Astrocyte (in vitro differentiated cells and primary cell): Measurements from ENCODE around the gene ABCA5. TPM values are rescaled to one million over a fixed set of nuclear protein-coding genes. Genes with fewer than 3 reads are reported as not detected.

Experiments used
- DNase-seq: peaks from one replicate; pipeline ENCODE4 v3.0.0-alpha.2; 2010; ENCODE audit warnings: low read depth
- FAIRE-seq: peaks from 2 replicates; lab custom pipeline; 2011; peaks lifted over from hg19 to GRCh38; lab: Jason Lieb, UNC
- H2AFZ ChIP-seq: 2 replicates; pipeline ENCODE4 v1.6.0; 2012; ENCODE audit warnings: low read depth, low read length, inconsistent platforms
- H3K27ac ChIP-seq: 2 replicates; pipeline ENCODE4 v1.5.1; 2011; ENCODE audit warnings: low read depth, low read length, inconsistent platforms
- H3K27me3 ChIP-seq: 2 replicates; pipeline ENCODE4 v1.6.0; 2011; ENCODE audit warnings: low read length, inconsistent platforms; ENCODE audit not compliant: insufficient read depth
- H3K36me3 ChIP-seq: 2 replicates; pipeline ENCODE4 v1.5.1; 2011; ENCODE audit warnings: low read length, inconsistent platforms; ENCODE audit not compliant: insufficient read depth
- H3K4me1 ChIP-seq: 2 replicates; pipeline ENCODE4 v1.5.1; 2011; ENCODE audit warnings: low read length, inconsistent platforms; ENCODE audit not compliant: insufficient read depth
- H3K4me2 ChIP-seq: 2 replicates; pipeline ENCODE4 v1.6.0; 2012; ENCODE audit warnings: low read length, inconsistent platforms
- H3K4me3 ChIP-seq: 2 replicates; pipeline ENCODE4 v1.5.1; 2011; ENCODE audit warnings: low read depth, mild to moderate bottlenecking, low read length, inconsistent platforms; ENCODE audit not compliant: insufficient read depth
- H3K79me2 ChIP-seq: 2 replicates; pipeline ENCODE4 v1.6.0; 2012; ENCODE audit warnings: mild to moderate bottlenecking, low read length, inconsistent platforms; ENCODE audit not compliant: insufficient read depth
- H3K9ac ChIP-seq: 2 replicates; pipeline ENCODE4 v1.6.0; 2012; ENCODE audit warnings: mild to moderate bottlenecking, low read length, inconsistent platforms
- H3K9me3 ChIP-seq: 2 replicates; pipeline ENCODE4 v1.5.1; 2012; ENCODE audit warnings: low read depth, mild to moderate bottlenecking, low read length, inconsistent platforms; ENCODE audit not compliant: insufficient read depth
- H4K20me1 ChIP-seq: 2 replicates; pipeline ENCODE4 v1.6.0; 2012; ENCODE audit warnings: low read length, inconsistent platforms; ENCODE audit not compliant: insufficient read depth
- H3K27ac Mint-ChIP-seq: one replicate; pipeline ENCODE4 v1.8.0; 2021; ENCODE audit warnings: mild to moderate bottlenecking, mixed read lengths; ENCODE audit not compliant: unreplicated experiment
- H3K27me3 Mint-ChIP-seq: one replicate; pipeline ENCODE4 v1.8.0; 2021; ENCODE audit warnings: low read depth, mixed read lengths; ENCODE audit not compliant: unreplicated experiment
- H3K36me3 Mint-ChIP-seq: one replicate; pipeline ENCODE4 v1.8.0; 2021; ENCODE audit warnings: low read depth, mixed read lengths; ENCODE audit not compliant: unreplicated experiment
- H3K4me1 Mint-ChIP-seq: one replicate; pipeline ENCODE4 v1.8.0; 2021; ENCODE audit warnings: low read depth, mixed read lengths; ENCODE audit not compliant: unreplicated experiment
- H3K4me3 Mint-ChIP-seq: one replicate; pipeline ENCODE4 v1.8.0; 2021; ENCODE audit warnings: mild to moderate bottlenecking, moderate library complexity, mixed read lengths; ENCODE audit not compliant: unreplicated experiment
- H3K9me3 Mint-ChIP-seq: one replicate; pipeline ENCODE4 v1.8.0; 2021; ENCODE audit warnings: mild to moderate bottlenecking, mixed read lengths; ENCODE audit not compliant: unreplicated experiment
- EZH2 ChIP-seq: IDR thresholded peaks from 2 replicates; pipeline ENCODE4 v1.6.1; 2012; ENCODE audit warnings: mild to moderate bottlenecking, low read length, inconsistent platforms; ENCODE audit not compliant: insufficient read depth
- total RNA-seq: library from RNA; stranded (reverse); gene quantifications from 2 replicates; pipeline ENCODE4 v1.2.1, GENCODE V29; 2021
- TF ChIP-seq, protein P1 (sequence below): IDR thresholded peaks from 2 replicates; pipeline ENCODE4 v1.5.1; 2011; ENCODE audit warnings: low read depth, mild to moderate bottlenecking, inconsistent platforms, low read length, moderate library complexity; ENCODE audit not compliant: insufficient read depth

ABCA5 gene
- total RNA-seq, 1 donor from 2014 or later: 2.6 TPM

DNA sequence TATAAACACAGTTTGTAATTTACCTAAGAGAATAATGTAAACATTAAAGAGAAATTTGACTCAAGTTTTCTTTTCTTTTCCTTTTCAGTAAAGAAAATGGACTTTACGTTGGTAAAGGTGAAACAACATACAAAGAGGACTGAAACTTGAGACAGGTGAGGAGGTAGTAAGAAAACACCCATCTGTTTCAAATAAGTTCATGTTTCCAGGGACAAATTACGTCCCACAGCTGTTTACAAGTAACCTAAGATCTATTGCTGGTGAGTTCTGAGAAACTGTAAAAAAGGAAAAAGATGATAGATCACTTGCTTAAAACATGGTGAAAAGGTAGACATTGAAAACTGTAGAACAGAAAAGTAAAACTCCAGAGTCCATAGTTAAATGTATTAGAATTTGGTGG is 4.8 kb upstream of the ABCA5 start:
- no peak overlapping the region for H3K4me2 ChIP-seq
- no peak for FAIRE-seq
- peaks cover 4% of the 10 kb centered on the region for H3K27me3 Mint-ChIP-seq
- no peaks in the 10 kb centered on the region for H3K9me3 Mint-ChIP-seq
- no peak overlapping the region for H3K27ac Mint-ChIP-seq
- TF ChIP-seq EZH2: no peak
- no peak for DNase-seq
- H3K36me3 ChIP-seq: no peaks in the 10 kb centered on the region
- no peaks in the 10 kb centered on the region for H3K36me3 Mint-ChIP-seq
- H3K4me3 Mint-ChIP-seq: no peak overlapping the region
- no peak overlapping the region for H3K27ac ChIP-seq
- H3K4me1 ChIP-seq: no peaks in the 10 kb centered on the region
- no peak overlapping the region for H3K9ac ChIP-seq
- no peak overlapping the region for H2AFZ ChIP-seq
- H3K4me1 Mint-ChIP-seq: no peaks in the 10 kb centered on the region
- H3K79me2 ChIP-seq: no peaks in the 10 kb centered on the region
- no peaks in the 10 kb centered on the region for H4K20me1 ChIP-seq
- no peaks in the 10 kb centered on the region for H3K27me3 ChIP-seq
- H3K4me3 ChIP-seq: no peak overlapping the region
- H3K9me3 ChIP-seq: no peaks in the 10 kb centered on the region

DNA sequence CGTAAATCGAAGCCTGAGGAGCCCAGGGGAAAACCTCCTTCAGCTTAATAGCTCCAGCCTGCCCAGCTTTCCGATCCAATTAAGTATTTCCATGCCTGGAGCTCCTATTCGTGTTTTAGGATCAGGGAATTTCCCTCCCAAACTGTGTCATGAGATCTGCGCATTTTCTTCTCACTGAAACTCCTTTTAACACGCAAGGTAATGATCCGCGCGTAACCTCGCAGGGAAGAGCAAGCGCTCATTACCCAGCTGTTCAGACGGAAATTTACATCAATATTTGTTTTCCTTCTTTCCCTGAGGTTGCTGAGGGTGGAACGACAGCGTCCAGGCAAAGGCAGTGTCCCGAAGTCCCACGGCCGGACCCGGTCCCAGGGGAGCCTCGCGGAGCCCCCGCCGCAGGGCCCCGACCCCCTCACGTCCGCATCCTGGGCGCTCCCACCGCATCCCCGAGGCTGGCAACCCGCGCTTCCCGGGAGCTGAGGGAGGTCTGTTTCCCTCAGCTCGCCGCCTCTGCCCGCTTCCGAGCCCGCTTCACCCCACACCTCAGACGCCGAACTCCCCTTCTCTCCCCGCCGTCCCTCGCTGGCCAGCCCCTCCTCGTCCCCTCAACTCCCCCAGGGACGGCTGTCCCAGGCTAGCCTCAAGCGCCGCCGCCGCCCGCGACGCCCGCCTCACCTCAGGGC is 415 bp downstream of the ABCA5 start:
- FAIRE-seq (no peak), DNase-seq (peak; percentile 26)
- H3K4me1 ChIP-seq: peaks cover 7% of the 10 kb centered on the region
- H3K27ac ChIP-seq: peak overlapping the region; percentile 5
- no peaks in the 10 kb centered on the region for H3K36me3 ChIP-seq
- H3K27ac Mint-ChIP-seq: peak overlapping the region; percentile 82
- peaks cover 3% of the 10 kb centered on the region for H3K4me1 Mint-ChIP-seq
- H3K4me3 Mint-ChIP-seq: peak overlapping the region; percentile 90
- no peaks in the 10 kb centered on the region for H3K79me2 ChIP-seq
- peak overlapping the region; percentile 72 for H3K4me3 ChIP-seq
- peak overlapping the region; percentile 75 for H3K9ac ChIP-seq
- H3K27me3 ChIP-seq: no peaks in the 10 kb centered on the region
- TF ChIP-seq, protein P1, sequence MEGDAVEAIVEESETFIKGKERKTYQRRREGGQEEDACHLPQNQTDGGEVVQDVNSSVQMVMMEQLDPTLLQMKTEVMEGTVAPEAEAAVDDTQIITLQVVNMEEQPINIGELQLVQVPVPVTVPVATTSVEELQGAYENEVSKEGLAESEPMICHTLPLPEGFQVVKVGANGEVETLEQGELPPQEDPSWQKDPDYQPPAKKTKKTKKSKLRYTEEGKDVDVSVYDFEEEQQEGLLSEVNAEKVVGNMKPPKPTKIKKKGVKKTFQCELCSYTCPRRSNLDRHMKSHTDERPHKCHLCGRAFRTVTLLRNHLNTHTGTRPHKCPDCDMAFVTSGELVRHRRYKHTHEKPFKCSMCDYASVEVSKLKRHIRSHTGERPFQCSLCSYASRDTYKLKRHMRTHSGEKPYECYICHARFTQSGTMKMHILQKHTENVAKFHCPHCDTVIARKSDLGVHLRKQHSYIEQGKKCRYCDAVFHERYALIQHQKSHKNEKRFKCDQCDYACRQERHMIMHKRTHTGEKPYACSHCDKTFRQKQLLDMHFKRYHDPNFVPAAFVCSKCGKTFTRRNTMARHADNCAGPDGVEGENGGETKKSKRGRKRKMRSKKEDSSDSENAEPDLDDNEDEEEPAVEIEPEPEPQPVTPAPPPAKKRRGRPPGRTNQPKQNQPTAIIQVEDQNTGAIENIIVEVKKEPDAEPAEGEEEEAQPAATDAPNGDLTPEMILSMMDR: no peak
- TF ChIP-seq EZH2: no peak
- peaks cover 13% of the 10 kb centered on the region for H3K27me3 Mint-ChIP-seq
- H2AFZ ChIP-seq: peak overlapping the region; percentile 97
- peak overlapping the region; percentile 92 for H3K4me2 ChIP-seq
- H3K9me3 Mint-ChIP-seq: no peaks in the 10 kb centered on the region
- H4K20me1 ChIP-seq: no peaks in the 10 kb centered on the region
- no peaks in the 10 kb centered on the region for H3K9me3 ChIP-seq
- no peaks in the 10 kb centered on the region for H3K36me3 Mint-ChIP-seq

DNA sequence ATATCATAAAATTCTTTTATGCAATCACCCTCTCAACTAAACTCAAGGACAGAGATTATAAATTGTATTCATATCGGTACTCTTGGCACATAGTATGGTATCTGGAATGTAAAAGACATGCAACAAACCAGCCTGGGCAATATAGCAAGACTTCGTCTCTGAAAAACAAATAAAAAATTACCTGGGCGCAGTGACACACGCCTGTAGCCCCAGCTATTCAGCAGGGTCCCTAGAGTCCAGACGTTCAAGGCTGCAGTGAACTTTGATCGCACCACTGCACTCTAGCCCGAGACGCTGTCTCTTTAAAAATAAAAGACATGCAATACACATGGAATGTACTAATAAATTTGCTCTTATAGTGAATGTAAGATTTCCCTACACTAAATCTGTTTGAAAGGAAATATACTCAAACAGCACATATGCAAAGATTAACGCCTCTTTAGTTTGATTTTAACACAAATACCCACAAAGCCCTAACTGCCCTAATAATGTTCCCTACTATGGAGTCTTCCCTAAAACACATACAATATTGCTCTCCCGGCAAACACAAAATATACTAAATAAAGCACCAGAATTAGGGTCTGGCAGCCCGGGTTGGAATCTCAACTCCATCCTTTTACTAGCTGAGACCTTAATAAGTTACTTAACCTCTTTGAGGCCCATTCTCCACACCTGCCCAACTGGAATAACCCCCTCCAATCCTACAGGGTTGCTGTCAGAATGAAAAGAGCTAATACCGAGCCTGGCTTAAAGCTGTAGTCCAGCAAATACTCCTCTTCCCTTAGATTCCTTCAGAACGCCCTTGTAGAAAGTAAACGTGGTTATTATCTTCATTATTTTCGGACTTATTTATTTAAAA is 1.2 kb downstream of the ABCA5 start:
- Histone ChIP-seq H3K9me3 (no peaks in the 10 kb centered on the region), H3K79me2 (no peaks in the 10 kb centered on the region), H3K4me3 (peak overlapping the region; percentile 72), H3K4me1 (peaks cover 7% of the 10 kb centered on the region), H4K20me1 (no peaks in the 10 kb centered on the region), H3K27me3 (no peaks in the 10 kb centered on the region), H3K27ac (no peak overlapping the region), H3K36me3 (no peaks in the 10 kb centered on the region), H3K9ac (peak overlapping the region; percentile 75), H2AFZ (peak overlapping the region; percentile 97), H3K4me2 (peak overlapping the region; percentile 92)
- FAIRE-seq (no peak), DNase-seq (no peak)
- Mint-ChIP-seq H3K27ac (peak overlapping the region; percentile 48), H3K27me3 (peaks cover 13% of the 10 kb centered on the region), H3K36me3 (no peaks in the 10 kb centered on the region), H3K4me3 (peak overlapping the region; percentile 90), H3K4me1 (peaks cover 3% of the 10 kb centered on the region), H3K9me3 (no peaks in the 10 kb centered on the region)
- no peak for TF ChIP-seq EZH2
- TF ChIP-seq, protein P1: no peak
